CD4-positive, alpha-beta T cell treated with Interleukin-15 for 1 hour (primary cell): ENCODE measurements around the gene PDS5A.
A peak's percentile ranks its signal among the peaks of the same experiment; 100 is the strongest.
"Not testable (repeated sequence)": the region's sequence is repeated elsewhere in the genome, so short reads cannot be mapped to it uniquely, and the experiment has no call there.

Experiments
- DNase-seq: peaks from one replicate; pipeline ENCODE4 v3.0.0-alpha.2; 2020

PDS5A gene

GRCh38 chr4:39977489-39978377 is at the start of gene PDS5A:
TSS of gene PDS5A (minus strand) at chr4:39977911. CDS start at chr4:39976577, 1,334 bp downstream.
- DNase-seq, result peak; percentile 90

- not testable (repeated sequence) for DNase-seq
These were observed 46.3 kb upstream of the PDS5A start for GRCh38 chr4:40024049-40024448.

- DNase-seq, result not testable (repeated sequence)
These were observed 43.4 kb upstream of the PDS5A start for GRCh38 chr4:40021116-40021515.

- DNase-seq, result no peak
These were observed 42.5 kb upstream of the PDS5A start for GRCh38 chr4:40020221-40020620.

GRCh38 chr4:40016007-40016406 is 38.3 kb upstream of the PDS5A start:
- no peak for DNase-seq

GRCh38 chr4:40003986-40004385 is 26.3 kb upstream of the PDS5A start:
- no peak for DNase-seq

GRCh38 chr4:40000711-40001110 is 23.0 kb upstream of the PDS5A start:
- no peak for DNase-seq

- no peak for DNase-seq
These were observed 21.1 kb upstream of the PDS5A start for GRCh38 chr4:39998659-39999345.

- no peak for DNase-seq
These were observed 19.1 kb upstream of the PDS5A start for GRCh38 chr4:39996811-39997210.

GRCh38 chr4:39994406-39994805 is 16.7 kb upstream of the PDS5A start:
- DNase-seq, result no peak

- DNase-seq, result not testable (repeated sequence)
These were observed 11.7 kb upstream of the PDS5A start for GRCh38 chr4:39989381-39989780.

- DNase-seq, result no peak
These were observed 9.8 kb upstream of the PDS5A start for GRCh38 chr4:39987485-39987884.

GRCh38 chr4:39978904-39979303 is 1.2 kb upstream of the PDS5A start:
- no peak for DNase-seq

GRCh38 chr4:39978378-39978775 is 666 bp upstream of the PDS5A start:
- DNase-seq, result no peak

- no peak for DNase-seq
These were observed 694 bp downstream of the PDS5A start for GRCh38 chr4:39976945-39977488.

GRCh38 chr4:39976141-39976944 is 1.4 kb downstream of the PDS5A start:
- DNase-seq, result peak; percentile 76

GRCh38 chr4:39975488-39976089 is 2.1 kb downstream of the PDS5A start:
- DNase-seq, result no peak

- DNase-seq, result not testable (repeated sequence)
These were observed 4.7 kb downstream of the PDS5A start for GRCh38 chr4:39973052-39973451.

- DNase-seq, result no peak
These were observed 6.8 kb downstream of the PDS5A start for GRCh38 chr4:39970671-39971640.

- no peak for DNase-seq
These were observed 14.1 kb downstream of the PDS5A start for GRCh38 chr4:39963656-39964055.

GRCh38 chr4:39961311-39961877 is 16.3 kb downstream of the PDS5A start:
- DNase-seq, result no peak
